ENCODE results near the gene TRIM8.

GRCh38 chr10:102627736-102628293, 16.5 kb upstream of the TRIM8 start:
- TF ChIP-seq CTCF (IDR thresholded peaks at IDR 0.05) (no peak), ZFX (IDR thresholded peaks at IDR 0.05; ENCODE audit: borderline replicate concordance) (no peak)
